HG02943 (cell line): ENCODE measurements around the gene UGCG.
"Not testable (repeated sequence)": the region's sequence is repeated elsewhere in the genome, so short reads cannot be mapped to it uniquely, and the experiment has no call there.

ENCODE experiments used
- ATAC-seq: cut with Tn5 transposase; IDR thresholded peaks from one replicate; pipeline ENCODE4 v1.9.1; 2021; ENCODE audit warnings: mild to moderate bottlenecking, low read depth, moderate library complexity; ENCODE audit not compliant: unreplicated experiment

Gene UGCG

DNA sequence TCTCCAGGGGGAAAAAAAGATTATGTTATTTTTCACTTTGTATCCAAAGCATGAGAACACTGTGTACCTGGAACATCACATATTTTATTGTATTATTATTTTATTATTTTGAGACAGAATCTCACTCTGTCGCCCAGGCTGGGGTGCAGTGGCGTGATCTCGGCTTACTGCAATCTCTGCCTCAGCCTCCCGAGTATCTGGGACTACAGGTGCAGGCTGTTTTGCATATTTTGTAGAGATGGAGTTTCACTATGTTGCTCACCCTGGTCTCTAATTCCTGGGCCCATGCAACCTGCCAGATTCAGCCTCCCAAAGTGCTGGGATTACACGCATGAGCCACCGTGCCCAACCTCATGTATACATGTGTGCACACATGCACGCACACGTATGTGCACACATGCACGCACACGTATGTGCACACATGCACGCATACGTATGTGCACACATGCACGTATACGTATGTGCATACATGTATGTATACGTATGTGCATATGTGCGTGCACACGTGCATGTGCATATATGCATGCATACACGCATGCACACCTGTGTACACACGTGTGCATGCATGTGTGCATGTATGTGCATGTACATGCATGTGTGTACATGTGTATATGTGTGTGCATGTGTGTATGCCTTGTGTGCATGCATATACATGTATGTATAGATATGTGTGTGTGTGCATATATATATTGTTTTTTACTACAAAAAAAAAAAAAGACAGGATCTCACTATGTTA is 9.5 kb upstream of the UGCG start:
- ATAC-seq, result no peak

DNA sequence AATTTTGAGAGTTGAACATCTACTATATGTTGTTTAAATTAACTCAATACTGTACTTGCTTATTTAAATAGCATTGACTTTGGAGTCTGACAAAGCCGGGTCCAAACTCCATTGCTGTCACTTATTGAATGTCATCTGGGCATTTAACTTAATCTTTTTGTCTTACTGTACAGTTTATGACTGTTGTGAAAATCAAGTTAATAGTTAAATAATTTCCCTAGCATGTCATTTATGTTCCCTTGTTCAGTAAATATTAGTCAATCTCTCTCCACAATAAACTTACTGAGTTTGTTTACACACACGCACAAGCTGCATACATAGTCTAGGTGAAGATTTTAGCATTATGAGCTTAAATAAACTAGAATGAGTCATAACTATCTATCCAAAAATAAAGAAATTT is 6.3 kb upstream of the UGCG start:
- no peak for ATAC-seq

DNA sequence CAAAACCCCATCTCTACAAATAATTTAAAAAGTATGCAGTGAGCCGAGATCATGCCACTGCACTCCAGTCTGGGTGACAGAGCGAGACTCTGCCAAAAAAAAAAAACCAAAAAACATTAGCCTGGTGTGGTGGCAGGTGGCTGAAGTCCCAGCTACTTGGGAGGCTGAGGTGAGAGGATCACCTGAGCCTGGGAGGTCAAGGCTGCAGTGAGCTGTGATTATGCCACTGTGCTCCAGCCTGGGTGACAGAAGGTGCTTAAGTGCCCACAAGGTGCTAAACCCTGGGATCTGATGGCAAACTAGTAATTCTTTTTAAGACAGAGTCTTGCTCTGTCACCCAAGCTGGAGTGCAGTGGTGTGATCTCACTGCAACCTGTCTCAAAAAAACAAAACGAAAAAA is 5.7 kb upstream of the UGCG start:
- ATAC-seq, result not testable (repeated sequence)

DNA sequence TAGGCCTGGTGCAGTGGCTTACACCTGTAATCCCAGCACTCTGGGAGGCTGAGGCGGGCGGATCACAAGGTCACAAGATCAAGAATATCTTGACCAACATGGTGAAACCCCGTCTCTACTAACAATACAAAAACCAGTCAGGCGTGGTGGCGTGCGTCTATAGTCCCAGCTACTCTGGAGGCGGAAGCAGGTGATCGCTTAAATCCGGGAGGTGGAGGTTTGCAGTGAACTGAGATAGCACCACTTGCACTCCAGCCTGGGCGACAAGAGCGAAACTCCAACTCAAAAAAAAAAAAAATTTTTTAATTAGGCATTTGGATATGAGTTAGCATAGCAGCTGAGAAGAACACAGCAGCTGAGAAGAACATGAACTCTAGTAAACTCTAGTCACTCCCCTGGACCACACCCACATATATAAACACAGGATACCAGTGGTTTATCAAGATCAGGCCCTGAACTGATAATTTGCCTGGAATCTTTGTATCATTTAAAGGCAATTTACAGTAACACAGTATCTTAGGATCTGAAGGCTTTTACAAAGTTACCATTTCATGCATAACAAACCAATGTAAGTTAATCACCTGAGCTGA is 4.6 kb upstream of the UGCG start:
- no peak for ATAC-seq

DNA sequence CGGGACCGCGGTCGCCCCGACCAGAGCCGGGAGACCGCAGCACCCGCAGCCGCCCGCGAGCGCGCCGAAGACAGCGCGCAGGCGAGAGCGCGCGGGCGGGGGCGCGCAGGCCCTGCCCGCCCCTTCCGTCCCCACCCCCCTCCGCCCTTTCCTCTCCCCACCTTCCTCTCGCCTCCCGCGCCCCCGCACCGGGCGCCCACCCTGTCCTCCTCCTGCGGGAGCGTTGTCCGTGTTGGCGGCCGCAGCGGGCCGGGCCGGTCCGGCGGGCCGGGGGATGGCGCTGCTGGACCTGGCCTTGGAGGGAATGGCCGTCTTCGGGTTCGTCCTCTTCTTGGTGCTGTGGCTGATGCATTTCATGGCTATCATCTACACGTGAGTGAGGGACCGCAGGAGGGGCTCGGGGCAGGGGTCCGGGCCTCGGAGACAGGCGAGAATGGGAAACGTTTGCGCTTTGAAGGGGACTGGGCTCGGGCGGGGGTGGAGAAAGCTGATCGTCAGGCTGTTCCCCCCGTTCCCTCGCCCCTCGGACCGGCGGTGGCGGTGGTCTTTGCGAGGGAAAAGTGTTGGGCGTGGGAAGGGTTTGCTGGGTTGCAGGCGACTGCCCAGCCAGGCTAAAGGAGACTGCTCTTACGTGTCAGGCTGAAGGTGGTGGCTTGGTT is 457 bp downstream of the UGCG start:
- ATAC-seq, result peak; percentile 29

DNA sequence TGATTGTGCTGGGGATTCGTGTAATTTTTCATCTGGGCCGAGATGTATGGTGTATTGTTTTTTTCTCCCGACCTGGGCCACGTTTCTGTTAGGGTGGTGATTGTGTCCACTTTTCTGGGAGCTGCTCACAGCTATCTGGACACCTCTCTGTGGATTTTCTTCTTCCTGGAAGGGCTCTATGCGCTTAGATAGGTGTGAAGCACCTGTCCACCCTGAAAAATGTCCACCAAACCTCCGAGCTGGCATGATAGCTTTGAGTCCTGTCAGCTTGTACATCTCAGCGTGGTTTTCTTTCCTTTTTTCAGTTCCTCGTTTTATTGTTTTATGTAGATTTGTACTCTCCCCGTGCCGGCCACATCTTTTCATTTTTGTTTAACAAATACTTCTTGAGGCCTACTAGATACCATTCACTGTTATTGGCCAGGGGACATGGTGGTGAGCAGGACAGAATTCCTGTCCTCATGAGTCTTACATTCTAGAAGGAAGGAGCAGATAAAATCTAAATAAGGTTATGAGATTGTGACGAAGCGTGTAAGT is 1.1 kb downstream of the UGCG start:
- peak; percentile 37 for ATAC-seq

DNA sequence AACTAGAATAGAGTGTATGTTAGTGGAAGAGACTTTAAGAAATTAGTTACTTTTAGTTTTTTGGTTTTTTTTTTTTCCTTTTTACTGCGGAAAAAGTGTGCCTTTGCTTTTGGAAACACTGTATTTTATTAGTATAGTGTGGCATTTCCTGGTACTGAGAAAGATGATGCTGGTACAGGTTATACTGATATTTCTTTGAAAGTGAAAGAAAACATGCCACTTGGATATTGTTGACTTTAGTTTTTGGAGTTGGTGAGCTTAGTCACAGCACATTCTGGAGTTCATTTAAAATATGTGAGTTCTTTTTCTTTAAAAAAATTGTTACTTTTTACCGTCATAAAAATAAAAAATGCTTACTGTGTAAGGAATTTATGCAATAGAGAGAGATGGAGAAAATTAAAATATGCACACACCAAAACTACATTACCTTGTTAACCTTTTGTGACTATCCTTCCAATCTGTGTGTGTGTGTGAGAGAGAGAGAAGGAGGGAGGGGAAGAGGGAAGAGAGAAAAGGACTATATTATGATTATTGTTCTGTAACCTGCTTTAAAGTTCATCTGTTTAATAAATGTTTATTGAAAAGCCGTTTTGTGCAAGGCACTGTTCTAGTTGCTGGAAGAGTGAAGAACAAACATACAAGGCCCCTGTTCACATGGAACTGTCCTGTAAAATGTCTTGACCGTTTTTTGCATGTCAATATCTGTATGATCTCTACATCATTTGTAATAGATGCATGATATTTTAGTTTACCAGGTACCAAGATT is 1.9 kb downstream of the UGCG start:
- no peak for ATAC-seq

DNA sequence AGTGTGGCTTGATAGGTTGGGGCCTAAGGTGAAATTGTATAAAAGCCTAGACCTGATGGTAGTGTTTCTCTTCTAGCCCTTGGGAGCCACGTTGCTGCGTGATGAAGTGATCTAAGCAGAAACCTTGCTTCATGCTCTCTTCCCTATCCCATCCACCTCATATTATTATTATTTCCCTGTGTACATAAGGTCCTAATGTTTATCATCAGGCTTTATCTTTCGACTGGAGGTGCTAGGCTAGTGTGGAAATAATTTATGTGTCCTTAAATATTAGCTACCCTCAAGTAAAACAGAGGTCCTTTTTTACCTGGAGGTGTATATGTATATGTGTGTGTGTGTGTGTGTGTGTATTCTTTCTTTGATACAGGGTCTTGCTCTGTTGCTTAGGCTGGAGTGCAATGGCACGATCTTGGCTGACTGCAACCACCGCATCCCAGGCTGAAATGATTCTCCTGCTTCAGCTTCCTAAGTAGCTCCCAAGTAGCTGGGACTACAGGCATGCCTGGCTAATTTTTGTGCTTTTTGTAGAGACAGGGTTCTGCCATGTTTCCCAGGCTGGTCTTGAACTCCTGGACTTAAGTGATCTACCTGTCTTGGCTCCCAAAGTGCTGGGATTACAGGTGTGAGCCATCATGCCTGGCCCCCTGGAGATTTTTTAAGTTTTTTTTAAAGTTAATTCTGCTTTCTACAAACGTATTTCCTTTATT is 3.7 kb downstream of the UGCG start:
- no peak for ATAC-seq

DNA sequence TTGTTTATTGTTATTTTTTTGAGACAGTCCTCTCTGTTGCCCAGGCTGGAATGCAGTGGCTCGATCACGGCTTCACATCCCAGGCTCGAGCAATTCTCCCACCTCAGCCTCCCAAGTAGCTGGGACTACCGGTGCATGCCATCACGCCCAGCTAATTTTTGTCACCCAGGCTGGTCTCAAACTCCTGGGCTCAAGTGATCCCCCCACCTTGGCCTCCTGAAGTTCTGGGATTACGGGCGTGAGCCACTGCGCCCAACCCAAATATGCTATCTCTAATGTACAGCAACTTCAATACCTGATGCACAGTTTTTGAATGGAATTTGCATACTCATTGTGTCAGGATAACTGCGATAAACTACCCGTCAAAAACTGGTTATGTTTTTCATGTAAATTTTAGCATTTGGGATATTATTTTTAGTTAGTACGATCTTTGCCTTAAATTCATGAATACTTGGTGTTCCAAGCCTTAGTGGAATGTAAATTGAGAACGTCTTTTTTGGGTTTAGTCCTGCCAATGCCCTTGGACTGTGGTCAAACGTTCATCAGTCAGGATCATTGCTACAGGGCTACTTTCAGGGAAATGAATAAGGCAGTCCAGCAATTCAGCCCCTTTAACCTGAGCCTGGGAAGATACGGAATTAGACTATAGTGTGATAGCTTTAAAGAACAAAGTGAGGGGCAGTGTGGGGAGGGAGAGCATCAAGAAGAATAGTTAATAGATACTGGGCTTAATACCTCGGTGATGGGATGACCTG is 4.4 kb downstream of the UGCG start:
- ATAC-seq, result no peak

DNA sequence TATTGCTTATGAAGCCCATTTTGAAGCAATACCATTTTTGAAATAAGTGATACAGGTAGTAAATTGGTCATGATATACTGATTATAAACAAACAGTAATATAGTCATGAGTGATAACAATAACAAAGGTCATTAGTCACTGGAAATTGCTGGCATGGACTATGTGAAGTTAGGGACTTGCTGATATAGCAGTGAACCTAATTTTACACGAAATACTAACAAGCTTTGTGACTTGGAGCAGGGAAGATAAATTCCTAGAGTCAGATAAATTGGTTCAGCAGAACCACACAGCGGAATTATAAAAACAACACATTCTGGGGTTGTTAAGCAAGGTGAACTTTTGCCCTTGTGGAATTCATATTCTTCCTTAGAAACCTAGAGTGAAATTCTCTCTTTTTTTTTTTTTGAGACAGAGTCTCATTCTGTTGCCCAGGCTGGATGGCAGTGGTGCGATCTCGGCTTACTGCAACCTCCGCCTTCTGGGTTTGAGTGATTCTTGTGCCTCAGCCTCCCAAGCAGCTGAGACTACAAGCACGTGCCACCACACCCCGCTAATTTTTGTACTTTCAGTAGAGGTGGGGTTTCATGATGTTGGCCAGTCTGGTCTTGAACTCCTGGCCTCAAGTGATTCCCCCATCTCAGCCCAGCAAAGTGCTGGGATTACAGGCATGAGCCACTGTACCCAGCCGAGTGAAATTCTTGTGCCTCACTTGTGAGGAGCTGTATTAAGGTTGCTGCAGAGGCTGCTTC is 6.0 kb downstream of the UGCG start:
- no peak for ATAC-seq

DNA sequence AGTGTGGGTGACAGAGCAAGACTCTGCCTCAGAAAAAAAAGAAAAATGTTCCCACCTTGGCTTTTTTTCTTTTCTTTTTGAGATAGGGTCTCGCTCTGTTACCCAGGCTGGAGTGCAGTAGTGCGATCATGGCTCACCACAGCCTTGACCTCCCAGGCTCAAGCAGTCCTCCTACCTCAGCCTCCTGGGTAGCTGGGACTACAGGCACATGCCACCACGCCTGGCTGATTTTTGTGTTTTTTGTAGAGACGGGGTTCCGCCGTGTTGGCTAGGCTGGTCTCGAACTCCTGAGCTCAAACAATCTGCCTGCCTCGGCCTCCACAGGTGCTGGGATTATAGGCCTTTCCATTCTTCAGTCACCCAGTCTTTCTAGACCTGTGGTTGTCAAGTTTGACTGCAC is 6.9 kb downstream of the UGCG start:
- not testable (repeated sequence) for ATAC-seq

DNA sequence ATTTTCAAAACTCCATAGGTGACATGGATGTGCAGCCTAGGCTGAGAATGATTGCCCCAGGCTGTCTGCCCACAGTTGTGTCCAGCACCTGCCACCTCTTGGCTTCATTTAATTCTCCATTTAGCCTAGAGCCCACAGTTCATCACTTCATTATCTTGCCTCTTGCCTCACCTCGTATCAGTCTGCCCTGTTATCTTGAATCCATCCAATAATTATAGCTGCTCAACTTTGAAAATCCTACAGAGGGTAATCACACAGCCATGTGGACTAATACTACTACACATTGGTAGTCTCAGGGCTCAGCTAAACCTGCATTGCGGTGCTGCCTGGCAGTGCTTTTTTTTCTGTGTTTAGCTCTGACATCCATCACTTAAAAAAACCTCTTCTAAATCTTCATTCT is 7.4 kb downstream of the UGCG start:
- no peak for ATAC-seq

DNA sequence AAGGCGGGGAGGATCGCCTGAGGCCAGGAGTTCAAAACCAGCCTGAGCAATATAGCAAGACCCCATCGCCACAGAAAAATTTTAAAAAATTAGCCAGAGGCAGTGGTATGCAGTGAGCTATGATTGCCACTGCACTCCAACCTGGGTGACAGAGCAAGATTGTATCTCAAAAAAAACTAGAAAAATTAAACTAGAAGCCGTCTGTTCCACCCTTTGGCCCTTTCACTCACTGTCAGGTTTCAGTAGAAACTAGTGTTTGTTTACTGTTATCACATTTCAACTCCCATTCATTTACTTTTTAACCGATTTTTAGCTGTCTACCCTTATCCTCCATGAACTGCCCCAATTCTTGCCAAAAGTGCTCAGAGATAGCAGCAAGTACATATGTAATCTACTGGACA is 8.3 kb downstream of the UGCG start:
- no peak for ATAC-seq

DNA sequence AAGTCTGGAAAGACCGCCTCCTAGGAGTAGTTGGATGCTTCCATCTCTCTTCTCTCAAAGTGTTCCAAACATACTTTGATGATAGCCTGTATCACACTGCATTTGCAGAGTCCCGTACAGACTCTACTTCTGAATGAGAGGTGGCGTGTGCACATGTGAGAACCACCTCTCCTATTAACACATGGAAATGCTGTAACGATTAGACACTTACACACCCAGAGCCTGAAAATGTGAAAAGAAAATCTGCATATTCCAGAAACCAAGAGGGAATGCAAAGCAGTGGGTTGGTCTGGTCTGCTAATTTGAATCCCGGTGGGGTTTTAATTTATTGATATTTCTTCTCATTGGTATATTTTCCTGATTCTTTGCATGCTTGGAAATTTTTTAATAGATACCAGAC is 10.5 kb downstream of the UGCG start:
- no peak for ATAC-seq

DNA sequence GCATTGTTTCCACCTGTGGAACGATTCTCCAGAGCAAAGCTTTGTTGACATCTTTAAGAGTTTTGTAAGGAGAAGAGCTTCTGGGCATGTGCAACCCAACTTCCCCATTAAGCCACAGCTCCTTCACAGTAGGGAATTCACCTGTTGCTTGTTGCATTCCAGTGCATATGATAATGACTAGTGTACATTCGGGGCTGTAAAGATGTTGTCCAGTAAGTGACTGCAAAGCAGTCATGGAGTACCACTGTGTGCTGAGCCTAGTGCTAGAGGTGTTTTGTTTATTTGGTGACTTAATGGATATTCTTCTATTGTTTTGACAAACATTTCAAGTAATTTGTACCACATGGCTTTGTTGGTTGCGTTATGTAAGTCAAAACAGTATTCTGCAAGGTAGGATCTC is 12.8 kb downstream of the UGCG start:
- no peak for ATAC-seq

DNA sequence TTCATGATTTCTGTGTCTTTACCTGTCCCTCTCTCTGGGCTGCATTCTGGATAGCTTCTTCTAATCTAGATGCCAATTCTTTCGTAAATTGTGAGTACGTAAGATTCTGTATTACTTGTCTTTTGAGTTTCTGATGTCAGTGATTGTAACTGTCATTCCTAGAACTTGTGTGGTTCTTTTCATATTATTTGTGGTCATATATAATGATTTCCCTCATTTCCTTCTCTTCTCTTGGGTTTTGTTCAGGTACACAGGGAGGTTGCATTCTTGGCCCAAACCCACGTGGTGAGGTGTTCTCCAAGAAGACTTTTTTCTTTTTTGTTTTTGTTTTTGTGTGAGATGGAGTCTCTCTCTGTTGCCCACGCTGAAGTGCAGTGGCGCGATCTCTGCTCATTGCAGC is 13.8 kb downstream of the UGCG start:
- ATAC-seq, result no peak

DNA sequence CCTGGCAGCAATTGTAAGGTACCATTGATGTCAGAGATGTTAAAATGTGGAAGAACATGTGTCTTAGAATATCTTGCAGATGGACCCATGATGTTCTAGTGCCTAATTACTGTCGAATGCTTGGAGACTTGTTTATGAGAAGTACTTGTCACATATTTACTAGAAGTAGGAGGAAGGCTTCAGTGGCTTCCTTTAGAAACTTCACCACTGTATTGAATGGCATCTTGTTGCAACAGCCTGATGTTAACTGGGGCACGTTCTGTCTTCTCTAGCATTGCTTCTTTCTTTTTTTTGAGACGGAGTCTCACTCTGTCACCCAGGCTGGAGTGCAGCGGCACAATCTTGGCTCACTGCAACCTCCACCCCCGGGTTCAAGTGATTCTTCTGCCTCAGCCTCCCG is 16.5 kb downstream of the UGCG start:
- ATAC-seq, result no peak

DNA sequence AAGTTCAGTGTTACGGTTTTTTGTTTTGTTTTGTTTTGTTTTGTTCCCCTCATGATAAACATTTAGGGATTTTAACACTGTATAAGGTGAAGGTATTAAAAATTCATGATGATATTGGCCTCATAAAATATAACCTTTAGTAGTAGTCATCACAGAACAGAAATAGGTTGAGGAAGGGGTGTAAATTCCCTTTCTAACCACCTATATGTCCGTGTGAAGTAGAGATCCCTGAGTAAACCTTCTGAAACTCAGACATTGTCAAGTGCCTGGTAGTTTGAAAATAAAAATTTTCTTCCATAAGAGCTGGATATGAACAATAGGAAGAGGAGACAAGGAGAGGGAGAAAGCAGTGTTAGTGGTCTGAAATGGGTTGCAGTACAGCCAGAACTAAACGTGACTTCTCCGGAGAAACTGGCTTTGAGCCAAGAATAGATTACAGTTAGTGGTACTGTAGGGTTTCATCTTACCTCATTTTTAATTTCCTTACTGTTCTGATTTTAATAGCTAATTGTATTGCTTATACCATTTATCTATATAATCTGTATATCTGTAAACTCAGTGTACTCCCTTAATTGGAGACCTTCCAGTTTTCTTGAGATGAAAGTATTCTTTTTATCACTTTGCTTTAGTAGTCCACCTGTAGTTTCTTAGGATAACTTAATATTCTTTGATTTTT is 18.3 kb downstream of the UGCG start:
- no peak for ATAC-seq

DNA sequence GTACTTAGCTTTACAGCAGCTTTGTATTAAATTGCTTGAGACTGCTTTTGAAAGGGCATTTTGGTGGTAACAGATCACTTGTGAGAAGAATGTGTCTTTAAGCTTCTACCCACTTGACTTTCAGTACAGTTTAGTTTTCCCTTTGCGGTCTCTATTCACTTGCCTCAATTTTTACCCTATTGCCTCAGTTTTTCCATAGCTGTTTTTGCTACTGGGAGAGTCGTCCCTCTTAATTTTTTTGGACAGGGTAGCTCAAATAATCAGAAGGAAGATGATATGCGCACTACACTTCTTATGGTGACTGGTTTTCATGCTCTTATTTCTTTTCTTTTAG is 18.8 kb downstream of the UGCG start:
- no peak for ATAC-seq
